Measurements from ENCODE around the gene MRPL16.
"Not testable (repeated sequence)": the region's sequence is repeated elsewhere in the genome, so short reads cannot be mapped to it uniquely, and the experiment has no call there.

The MRPL16 gene

GRCh38 chr11:59810189-59810910 lies at the start of gene MRPL16:
MRPL16 (minus strand) TSS chr11:59810778; CDS start chr11:59810658, 120 bp downstream.
- peak; percentile 100 for ATAC-seq

- ATAC-seq: no peak
These were observed 49.1 kb upstream of the MRPL16 start for GRCh38 chr11:59859673-59860072.

- peak; percentile 81 to 83 for ATAC-seq
These were observed 47.2 kb upstream of the MRPL16 start for GRCh38 chr11:59857439-59858434.

- ATAC-seq: no peak
These were observed 44.3 kb upstream of the MRPL16 start for GRCh38 chr11:59854871-59855270.

GRCh38 chr11:59851416-59851815 lies 40.8 kb upstream of the MRPL16 start:
- ATAC-seq: not testable (repeated sequence)

- ATAC-seq: not testable (repeated sequence)
These were observed 39.0 kb upstream of the MRPL16 start for GRCh38 chr11:59849551-59849950.

- no peak for ATAC-seq
These were observed 38.6 kb upstream of the MRPL16 start for GRCh38 chr11:59849129-59849528.

GRCh38 chr11:59848439-59848838 lies 37.9 kb upstream of the MRPL16 start:
- not testable (repeated sequence) for ATAC-seq

- ATAC-seq: no peak
These were observed 37.0 kb upstream of the MRPL16 start for GRCh38 chr11:59847626-59848025.

GRCh38 chr11:59846556-59846955 lies 36.0 kb upstream of the MRPL16 start:
- ATAC-seq: no peak

GRCh38 chr11:59845399-59845798 lies 34.8 kb upstream of the MRPL16 start, which contains the start of gene CBLIF:
CBLIF (minus strand) TSS chr11:59845499; CDS start chr11:59845453, 46 bp downstream.
- ATAC-seq: no peak

- ATAC-seq: no peak
These were observed 31.7 kb upstream of the MRPL16 start for GRCh38 chr11:59842316-59842715.

GRCh38 chr11:59841514-59841913 lies 30.9 kb upstream of the MRPL16 start:
- no peak for ATAC-seq

GRCh38 chr11:59839615-59840014 lies 29.0 kb upstream of the MRPL16 start:
- no peak for ATAC-seq

- no peak for ATAC-seq
These were observed 23.0 kb upstream of the MRPL16 start for GRCh38 chr11:59833602-59834001.

GRCh38 chr11:59829358-59829757 lies 18.8 kb upstream of the MRPL16 start:
- no peak for ATAC-seq

GRCh38 chr11:59822989-59823566 lies 12.5 kb upstream of the MRPL16 start:
- ATAC-seq: peak; percentile 21 to 58

- ATAC-seq: no peak
These were observed 8.0 kb upstream of the MRPL16 start for GRCh38 chr11:59818572-59818971.

- ATAC-seq: not testable (repeated sequence)
These were observed 5.9 kb upstream of the MRPL16 start for GRCh38 chr11:59816434-59816833.

- ATAC-seq: no peak
These were observed 5.2 kb upstream of the MRPL16 start for GRCh38 chr11:59815754-59816153.

GRCh38 chr11:59814021-59814420 lies 3.4 kb upstream of the MRPL16 start:
- no peak for ATAC-seq

- ATAC-seq: no peak
These were observed 2.8 kb upstream of the MRPL16 start for GRCh38 chr11:59813364-59813763.

GRCh38 chr11:59812220-59812619 lies 1.6 kb upstream of the MRPL16 start:
- no peak for ATAC-seq
